ENCODE data around the gene FAM174C.
A peak's percentile ranks its signal among the peaks of the same experiment; 100 is the strongest.

- TF ChIP-seq CTCF (IDR thresholded peaks at IDR 0.05) (peak in 1 of 7 experiments; percentile 2), POLR2A (IDR thresholded peaks at IDR 0.05) (no peak)
Observed at GRCh38 chr19:1262623-1263123, 12.7 kb upstream of the FAM174C start.
